ENCODE results near the gene TAPT1.

DNA sequence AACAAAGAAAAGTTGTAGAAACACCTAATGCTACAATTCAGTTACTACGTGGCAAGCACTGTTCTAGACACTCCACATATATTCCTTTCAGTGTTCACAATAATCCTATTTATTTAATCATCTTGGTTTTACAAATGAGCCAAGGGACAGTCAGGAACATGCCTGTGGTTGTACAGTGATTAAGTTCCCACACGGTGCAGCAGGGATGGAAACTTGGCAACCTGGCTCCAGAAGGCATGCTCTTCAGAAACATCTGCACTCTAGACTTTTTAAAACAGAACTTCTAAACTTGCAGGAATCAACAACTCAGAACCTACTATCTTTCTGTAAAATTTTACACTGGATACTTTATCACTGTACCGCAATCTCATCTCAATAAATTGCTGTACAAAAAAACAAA is 32.1 kb downstream of the TAPT1 start:
- TF ChIP-seq EZH2 (IDR thresholded peaks at IDR 0.05; ENCODE audit: borderline replicate concordance, low read length), result no peak
- TF ChIP-seq, protein P1, sequence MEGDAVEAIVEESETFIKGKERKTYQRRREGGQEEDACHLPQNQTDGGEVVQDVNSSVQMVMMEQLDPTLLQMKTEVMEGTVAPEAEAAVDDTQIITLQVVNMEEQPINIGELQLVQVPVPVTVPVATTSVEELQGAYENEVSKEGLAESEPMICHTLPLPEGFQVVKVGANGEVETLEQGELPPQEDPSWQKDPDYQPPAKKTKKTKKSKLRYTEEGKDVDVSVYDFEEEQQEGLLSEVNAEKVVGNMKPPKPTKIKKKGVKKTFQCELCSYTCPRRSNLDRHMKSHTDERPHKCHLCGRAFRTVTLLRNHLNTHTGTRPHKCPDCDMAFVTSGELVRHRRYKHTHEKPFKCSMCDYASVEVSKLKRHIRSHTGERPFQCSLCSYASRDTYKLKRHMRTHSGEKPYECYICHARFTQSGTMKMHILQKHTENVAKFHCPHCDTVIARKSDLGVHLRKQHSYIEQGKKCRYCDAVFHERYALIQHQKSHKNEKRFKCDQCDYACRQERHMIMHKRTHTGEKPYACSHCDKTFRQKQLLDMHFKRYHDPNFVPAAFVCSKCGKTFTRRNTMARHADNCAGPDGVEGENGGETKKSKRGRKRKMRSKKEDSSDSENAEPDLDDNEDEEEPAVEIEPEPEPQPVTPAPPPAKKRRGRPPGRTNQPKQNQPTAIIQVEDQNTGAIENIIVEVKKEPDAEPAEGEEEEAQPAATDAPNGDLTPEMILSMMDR (IDR thresholded peaks at IDR 0.05; ENCODE audit: low read length), result no peak

Data from OCI-LY1 (cell line).